GM19240 (cell line): ENCODE measurements around the gene CACNA1C.
"Not testable (repeated sequence)": the region's sequence is repeated elsewhere in the genome, so short reads cannot be mapped to it uniquely, and the experiment has no call there.

Experiments
- DNase-seq: peaks from one replicate; pipeline ENCODE4 v3.0.0; 2011; ENCODE audit warnings: low spot score; ENCODE audit not compliant: insufficient read length

The CACNA1C gene

DNA sequence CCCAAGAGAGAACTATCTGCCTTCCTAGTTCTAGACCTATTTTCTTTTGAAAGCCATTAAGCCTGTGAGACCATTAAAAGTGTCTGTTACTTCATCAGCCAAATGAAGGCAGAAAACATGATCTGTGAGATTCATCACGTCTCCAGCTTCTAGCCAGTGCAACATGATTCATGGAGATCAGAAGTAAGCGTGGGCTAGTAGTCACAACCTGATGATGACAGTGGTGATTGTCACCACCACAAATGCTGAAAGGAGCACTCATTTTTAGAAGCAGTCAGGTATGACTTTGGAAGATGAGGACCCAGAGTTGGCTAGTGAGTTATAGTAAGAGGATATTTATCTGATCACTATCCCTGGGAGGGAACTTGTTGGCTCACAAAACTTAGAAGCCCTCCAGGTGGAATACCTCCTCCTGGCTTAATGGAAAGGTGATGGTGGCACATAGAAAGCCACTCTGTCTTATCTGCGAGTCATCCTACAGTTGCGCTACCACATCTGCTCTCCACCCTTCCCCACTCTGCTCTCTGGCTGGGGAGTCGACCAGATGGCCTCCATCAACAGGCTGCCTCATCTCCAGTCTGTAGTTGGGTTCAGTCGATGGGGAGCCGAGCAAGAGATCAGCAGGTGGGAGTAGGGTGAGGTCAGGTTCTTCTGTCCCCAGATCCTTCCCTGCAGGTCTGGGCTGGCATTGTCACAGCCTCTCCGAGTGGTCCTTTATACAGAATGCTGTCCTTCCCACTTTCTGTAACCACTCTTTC, 424.4 kb downstream of the CACNA1C start:
- DNase-seq, result no peak

DNA sequence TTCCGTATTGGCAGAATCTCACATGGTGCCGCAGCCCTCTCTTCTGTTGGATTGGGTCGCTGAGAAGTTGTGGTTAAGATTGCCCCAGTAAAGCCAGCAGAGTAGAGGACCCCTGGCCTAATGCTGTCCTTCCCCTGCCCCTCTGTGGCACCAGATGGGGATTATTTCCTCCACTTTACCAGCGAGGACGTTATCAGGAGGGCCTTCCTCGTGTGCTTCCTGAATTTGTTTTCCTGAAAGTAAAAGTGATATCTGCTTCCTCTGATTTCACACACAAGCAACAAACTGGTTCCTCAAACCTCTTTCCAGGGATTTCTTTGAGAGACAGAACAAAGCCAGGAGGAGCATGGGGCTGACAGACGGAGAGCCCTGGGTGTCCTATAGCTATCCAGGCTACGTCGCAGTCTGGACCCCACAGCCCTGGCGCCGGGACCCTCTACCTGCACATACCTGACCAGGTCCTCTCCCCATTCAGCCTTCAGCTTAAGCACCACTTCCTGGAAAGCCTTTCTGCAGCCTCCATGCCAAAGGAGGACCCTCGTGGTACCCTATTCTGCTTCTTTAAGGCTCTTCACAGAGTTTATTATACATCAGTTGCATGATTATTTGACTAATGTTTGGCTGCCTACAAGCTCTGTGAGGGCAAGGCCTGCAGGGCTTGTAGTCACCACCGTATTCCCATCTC, 427.2 kb downstream of the CACNA1C start:
- DNase-seq, result no peak

DNA sequence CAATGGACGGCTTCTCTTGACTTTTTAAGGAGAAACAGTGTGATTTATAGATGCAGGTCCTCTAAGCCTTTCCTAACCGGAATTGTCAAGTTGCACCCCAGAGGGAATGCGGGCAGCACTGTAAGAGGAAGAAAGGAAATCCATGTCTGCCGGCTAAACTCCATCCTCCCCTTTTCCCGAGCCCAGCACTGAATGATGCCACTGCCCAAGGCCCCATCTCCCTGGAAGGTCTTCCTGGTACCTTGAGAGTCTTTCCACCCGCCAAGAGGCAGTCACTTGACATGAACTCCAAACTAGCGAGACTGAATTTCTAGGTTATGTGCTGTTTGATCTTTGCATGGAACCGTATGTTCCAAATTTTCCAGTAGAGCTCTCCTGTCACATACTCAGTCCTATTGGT, 428.6 kb downstream of the CACNA1C start:
- DNase-seq, result no peak

DNA sequence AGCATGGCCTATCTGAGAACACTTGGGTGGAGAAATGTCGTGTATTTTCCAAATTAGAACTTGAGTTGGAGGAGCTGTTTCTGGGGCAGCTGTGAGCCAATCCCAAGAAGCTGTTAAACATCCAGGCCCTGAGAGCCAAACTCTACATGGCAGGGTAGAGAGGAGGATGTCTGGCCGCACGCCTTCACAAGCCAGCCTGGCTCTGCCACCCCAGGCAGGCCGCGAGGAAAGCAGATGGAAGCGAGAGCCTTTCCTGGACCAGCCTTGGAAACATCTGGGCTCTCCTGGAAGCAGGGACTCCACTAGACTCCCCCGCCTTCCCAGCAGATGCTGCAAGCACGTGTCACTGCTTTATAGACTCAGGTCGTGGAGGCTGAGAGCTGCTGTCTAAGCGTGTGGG, 429.2 kb downstream of the CACNA1C start:
- DNase-seq, result no peak

DNA sequence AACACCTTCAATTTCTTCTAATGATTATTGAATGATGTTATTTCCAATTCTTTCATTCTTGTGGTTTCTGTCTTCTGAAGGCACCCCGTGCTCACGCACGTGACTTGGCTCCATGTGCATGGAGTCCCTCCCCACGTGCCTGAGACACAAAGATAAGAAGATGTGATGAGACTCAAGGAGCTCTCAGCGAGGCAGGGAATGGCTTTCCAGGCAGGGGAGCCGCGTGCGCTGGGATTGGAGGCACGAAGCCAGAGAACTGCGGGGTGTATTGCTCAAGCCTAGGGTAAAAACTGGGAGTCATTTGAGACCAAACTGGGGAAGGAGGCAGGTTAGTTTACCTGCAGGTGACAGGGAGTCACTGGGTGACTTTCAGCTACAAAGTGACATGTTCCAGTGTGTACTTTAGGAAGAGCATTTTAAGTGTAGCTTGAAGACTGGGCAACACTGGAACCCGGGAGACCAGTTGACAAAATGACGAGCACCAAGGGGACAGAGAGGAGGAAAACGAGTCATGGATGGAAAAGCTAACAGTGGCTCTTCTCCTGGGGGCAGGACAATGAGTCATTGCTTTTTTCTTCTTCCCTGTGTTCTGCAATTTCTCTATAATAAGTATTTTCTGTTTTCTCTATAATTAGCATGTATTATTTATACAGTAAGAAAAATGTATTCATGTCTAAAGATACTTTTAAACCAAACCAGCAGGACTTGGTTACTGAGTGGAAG, 430.3 kb downstream of the CACNA1C start:
- no peak for DNase-seq

DNA sequence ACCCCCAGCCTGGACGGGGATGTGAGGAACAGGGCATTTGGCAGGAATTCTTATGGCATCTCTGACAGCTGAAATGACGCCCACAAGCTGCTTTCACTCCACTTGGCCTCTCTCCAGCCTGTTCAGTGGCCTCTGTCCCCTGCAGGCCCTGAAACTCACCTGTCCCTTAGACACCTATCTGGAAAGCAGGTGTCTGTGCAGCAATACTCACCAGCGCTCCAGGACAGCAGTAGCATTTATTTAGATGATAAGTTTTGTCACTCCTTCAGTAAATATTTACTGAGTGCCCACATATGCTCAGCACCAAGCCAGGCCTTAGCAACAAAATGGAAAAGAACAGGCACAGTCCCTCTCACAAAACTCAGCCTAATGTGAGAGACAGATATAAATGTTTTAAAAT, 430.9 kb downstream of the CACNA1C start:
- DNase-seq, result no peak

DNA sequence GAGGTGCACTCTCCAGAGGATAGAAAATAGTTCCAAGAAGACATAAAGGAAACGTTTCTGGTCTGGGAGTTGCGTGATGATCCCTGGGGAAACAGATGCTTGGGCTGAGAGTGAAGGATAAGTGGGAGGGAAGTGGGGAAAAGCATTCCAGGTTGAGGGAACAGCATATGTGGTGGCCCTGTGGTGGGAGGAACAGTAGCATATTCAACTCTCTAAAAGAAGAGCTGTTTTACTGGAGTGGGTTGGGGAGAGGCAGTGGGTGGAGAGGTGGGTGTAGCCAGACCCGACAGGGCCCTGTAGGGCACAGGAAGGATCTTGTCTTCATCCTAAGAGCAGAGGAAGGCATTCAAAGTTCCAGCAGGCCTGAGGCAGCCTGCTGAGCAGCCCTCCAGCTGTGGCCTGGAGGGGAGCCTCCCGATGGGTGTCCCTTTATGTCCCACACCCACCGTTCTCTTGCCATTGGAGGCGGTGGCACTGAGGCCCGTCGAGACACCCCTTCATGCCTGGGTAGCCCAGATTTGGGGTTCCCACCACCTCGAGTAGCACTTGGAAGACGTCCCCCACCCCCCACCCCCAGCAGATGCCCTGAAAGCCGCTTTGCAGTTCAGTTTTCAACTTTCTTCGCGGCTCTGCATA, 431.5 kb downstream of the CACNA1C start:
- DNase-seq, result no peak

DNA sequence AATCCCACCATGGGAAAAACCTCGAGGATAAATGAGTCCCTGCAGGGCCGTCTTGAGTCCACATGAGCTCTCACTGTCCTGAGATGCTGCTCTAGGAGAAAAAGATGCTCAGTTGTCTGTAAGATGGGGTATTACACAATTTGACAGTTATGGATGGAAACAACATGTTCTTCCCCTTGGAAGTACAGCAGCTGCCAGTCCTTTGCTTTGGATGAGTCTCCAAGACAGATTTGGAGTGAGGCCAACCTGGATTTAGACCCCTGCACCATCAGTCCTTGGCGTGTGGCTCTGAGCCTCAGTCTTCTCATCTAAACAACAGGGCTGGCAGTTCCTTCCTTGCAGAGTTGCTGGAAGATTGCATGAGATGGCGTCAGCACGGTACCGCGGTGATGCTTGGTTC, 432.9 kb downstream of the CACNA1C start:
- no peak for DNase-seq

DNA sequence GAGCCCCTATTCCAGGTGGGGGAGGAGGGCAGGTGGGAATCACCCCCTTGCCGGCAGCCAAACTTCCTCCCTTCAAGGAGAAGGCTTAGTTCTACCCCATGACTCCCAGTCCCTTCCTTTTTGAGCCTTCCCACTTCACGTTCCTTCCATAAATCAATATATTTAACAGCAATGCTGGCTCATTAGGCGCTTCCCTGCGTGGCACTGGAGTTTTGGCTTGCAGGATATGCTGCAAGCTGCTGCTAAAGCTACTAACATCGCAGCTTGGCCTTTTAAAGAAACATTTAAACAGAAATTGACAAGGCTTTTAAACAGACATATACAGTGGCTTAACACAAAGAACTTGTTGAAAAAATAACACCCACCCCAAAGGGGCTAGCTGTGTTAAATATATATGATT, 434.0 kb downstream of the CACNA1C start:
- no peak for DNase-seq

DNA sequence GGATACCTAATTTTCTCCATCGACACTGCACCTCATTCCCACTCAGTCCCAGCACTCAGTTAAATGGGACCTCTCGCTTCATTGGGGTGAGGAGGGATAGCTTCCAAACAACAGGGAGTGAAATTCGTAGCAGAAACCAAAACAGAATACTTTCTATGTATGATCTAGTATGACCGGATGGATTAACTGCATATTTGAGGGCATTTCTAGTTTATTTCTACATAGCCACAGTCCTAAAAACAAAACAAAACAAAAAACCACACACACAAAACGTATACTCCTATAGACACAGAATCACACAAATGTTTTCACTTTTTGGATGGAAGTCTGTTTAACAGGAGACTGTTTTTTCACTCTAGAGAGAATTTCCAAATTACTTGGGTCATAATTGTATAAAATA, 434.5 kb downstream of the CACNA1C start:
- DNase-seq, result no peak

DNA sequence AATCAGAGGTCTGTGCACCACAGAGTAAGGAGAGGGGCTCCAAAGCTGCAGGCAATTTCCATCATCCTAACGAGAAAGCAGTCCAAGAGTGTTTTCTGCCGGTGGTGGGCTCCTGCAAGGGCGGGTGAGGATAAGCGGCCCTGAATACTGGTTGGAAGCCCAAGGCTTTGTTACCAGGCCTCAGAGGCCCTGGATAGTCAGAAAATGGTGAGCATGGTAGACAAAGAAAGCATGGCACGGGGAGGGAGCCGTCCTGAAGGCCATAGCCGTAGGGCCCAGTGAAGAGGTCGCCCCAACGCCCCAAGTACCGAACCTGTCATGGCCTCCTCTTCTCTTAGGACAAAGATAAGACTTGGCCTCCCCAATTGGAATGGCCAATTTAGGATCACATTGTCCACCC, 435.3 kb downstream of the CACNA1C start:
- DNase-seq, result no peak

DNA sequence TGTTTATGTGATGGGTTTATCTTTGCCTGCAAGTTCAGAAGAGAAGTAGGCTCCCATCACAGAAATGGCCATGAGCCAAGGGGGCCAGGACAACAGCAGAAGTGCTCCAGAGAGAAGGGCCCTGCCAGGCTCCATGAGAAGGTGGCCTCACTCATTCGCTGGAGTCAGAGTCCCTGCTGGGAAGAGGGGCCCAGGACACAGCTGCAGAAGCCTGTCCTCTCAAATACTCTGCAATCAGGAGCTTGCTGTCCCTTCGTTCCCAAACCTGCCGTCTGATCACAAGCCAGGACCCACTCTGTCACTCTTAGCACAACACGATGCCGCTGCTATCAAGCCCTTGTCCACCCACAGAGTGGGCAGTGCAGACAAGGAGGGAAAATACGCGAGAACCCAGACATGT, 435.8 kb downstream of the CACNA1C start:
- DNase-seq, result no peak

DNA sequence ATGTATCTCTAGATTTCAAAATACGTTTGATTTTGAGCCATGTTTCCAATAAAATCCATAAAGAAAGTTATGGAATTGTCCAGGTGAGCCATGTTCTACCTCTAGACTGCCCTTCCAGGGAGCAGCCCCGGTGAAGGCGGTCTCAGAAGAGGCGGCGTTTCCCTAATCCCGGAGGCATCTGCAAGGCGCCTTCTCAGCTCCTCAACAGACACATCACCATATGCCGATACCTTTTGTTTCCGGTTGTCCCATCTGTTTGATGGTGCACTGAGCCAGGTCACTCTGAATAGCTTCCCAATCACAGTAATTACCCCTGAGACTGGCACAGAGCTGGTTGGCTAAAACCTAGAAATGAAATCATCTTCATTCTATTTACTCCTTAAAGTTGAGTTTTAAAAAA, 436.5 kb downstream of the CACNA1C start:
- DNase-seq, result no peak

DNA sequence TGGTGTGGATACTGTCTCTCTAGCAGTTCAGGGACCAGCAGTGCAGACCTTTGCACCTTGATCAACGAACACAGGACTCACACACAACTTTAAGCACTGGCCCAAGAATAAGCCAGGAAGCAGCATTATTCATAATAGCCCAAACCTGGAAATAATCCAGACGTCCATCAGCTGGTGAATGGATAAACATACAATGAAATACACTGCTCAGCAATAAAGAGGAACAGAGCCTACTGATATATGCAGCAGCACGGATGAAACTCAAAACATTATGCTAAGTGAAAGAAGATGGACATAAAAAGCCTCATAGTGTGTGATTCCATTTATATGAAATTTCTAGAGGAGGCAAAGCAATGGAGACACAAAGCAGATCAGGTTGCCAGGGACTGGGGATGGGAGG, 438.0 kb downstream of the CACNA1C start:
- no peak for DNase-seq

DNA sequence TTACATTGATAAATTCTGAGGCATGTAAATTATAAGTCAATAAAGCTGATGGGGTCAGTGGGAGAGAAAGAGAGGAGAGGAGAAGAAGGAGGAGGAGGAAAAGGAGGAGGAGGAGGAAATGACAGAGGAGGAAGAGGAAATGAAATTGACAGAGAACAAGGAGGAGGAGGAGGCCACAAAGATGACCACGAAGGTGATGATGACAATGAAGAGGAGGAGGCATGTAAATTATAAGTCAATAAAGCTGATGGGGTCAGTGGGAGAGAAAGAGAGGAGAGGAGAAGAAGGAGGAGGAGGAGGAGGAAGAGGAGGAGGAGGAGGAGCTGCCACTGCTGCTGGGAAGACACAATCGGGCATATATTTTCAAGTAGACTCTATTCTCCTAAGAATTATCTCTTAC, 438.6 kb downstream of the CACNA1C start:
- DNase-seq, result not testable (repeated sequence)

DNA sequence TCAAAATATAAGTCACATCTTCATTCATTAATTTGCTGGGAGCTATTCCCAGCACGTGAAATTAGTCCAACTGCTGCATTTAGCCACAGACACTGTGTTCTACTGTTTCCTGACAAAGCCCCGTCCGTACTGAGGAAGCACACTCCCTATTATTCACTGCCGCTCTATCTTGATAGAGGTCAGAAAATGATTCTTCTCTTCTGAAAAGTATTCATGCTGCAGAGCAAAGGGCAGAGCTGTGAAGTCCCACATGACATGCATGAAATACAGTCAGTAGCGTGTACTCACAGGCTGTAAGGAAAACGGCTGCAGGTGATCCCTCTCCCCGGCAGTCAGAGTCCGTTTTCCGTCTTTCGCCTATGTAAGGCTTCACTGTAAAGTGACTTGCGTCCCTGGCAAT, 439.4 kb downstream of the CACNA1C start:
- no peak for DNase-seq

DNA sequence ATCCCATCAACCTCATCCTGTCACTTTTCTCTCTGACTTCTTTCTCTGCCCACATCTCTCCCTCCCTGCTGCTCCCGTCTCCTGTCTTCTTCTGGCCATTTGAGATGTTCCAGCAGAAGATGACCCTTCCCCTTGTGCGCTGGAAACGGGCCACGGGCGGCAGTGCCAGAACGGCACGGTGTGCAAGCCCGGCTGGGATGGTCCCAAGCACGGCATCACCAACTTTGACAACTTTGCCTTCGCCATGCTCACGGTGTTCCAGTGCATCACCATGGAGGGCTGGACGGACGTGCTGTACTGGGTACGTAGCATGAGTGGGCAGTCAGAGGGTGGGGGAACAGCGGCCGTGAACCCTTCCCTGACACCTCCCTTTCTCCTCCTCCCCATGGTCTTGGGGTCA, 440.3 kb downstream of the CACNA1C start:
- DNase-seq, result no peak

DNA sequence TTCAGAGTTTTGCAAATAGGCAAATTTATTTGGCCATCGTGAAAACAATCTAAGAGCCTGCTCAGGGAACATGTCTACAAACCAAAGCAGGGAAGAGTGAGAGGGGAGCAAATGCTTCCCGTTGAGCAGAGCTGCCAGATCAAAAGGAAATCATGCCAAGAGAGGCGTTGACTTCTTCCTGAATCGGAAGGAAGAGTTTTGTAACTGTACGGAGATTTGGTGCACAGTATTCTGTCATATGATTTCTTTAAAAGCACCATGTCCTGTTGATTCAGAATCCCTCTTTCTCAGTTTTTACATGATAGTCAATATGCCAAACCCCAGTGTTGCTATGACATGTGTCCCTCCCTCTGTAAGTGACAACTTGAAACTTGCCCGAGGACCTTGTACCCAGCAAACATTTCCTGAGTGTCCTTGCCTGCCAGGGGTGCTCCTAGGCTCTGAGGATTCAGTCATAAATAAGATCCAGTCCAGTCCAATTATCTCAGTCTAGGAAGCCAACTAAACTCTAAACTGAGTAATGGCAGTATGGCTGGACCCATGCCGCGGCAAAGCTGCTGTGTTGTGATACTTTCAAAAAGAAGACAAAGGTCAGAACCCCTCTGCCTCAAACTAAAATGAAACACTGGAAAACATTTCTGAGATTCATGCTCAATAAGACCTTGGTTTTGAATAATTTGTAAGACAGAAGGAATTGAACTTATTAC, 441.9 kb downstream of the CACNA1C start:
- no peak for DNase-seq

DNA sequence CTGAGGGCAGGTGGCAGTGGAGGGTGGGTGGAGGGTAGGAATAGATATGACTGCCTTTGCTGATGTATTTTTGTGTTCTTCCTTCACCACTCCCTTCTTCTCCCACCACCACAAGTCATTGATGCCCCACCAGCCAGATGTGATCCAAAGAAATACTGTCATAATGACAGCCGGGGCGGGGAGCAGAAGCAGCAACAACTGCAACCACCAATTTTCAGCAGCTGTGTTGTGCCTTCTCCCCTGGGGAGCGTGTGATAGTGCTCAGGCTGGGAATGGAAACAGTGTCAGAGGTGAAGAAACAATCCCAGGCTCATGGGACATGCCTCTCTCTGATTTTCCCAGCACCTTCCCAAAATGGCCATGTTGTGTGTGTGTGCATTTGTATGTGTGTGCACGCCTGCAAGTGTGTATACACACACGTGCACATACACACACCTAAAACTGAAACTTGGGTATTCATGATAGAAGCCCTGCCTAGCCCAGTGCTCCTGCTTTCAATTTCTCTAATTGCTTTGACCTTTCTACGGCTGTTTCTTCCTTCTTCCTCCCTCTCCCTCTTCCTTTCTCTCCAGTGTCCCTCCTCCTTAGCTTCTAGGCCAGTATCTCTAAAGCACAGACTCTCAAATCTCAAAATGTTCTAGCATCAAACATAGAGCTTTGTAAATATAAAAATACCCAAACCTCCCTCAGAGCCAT, 442.8 kb downstream of the CACNA1C start:
- DNase-seq, result no peak

DNA sequence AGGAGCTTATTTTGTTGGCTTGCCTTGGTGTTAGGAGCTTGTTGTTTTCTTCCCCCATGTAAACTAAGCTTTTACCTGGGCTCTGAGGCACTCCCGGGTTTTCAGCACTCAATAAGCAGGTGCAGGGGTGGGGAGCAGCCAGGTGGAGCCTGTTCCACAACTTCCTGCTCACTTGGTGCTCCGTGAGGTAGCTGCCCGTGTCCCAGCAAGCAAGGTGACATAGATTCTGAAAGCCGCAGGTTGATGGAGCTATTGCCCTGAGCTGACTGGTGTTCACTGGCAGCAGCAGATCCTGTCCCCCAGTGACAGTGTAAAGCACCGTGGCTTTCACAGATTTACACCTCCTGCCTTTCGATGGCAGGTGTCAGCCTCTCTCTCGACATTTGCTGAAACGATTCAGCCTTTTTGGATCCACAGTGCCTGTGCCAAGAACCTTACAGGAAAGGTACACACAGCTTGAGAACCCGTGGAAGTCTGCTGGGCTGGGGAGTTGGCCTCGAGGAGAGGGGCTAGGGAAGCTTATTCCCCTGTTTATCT, 446.2 kb downstream of the CACNA1C start:
- DNase-seq, result no peak
